Stimulated activated CD4-positive, alpha-beta T cell treated with anti-CD3 and anti-CD28 coated beads, Interleukin-15, amount 100 ng/mL, for 24 hours (primary cell): ENCODE data around the gene DAPK2.
A peak's percentile ranks its signal among the peaks of the same experiment; 100 is the strongest.
"Not testable (repeated sequence)": the region's sequence is repeated elsewhere in the genome, so short reads cannot be mapped to it uniquely, and the experiment has no call there.

ENCODE experiments used
- DNase-seq: peaks from one replicate; pipeline ENCODE4 v3.0.0-alpha.2; 2020

Gene DAPK2

GRCh38 chr15:63970621-63971426 lies 75.5 kb downstream of the DAPK2 start:
- peak; percentile 37 for DNase-seq

GRCh38 chr15:63969652-63970421 lies 76.4 kb downstream of the DAPK2 start:
- DNase-seq = no peak

GRCh38 chr15:63968700-63969099 lies 77.6 kb downstream of the DAPK2 start:
- DNase-seq = no peak

- no peak for DNase-seq
These were observed 78.2 kb downstream of the DAPK2 start for GRCh38 chr15:63968122-63968524.

GRCh38 chr15:63967616-63968015 lies 78.7 kb downstream of the DAPK2 start:
- no peak for DNase-seq

GRCh38 chr15:63962947-63963721 lies 83.2 kb downstream of the DAPK2 start:
- not testable (repeated sequence) for DNase-seq

GRCh38 chr15:63953524-63953923 lies 92.8 kb downstream of the DAPK2 start:
- no peak for DNase-seq

GRCh38 chr15:63950911-63951481 lies 95.3 kb downstream of the DAPK2 start:
- DNase-seq = no peak

GRCh38 chr15:63948971-63949370 lies 97.3 kb downstream of the DAPK2 start:
- DNase-seq = no peak

GRCh38 chr15:63948436-63948835 lies 97.8 kb downstream of the DAPK2 start:
- DNase-seq = no peak

GRCh38 chr15:63947228-63947627 lies 99.1 kb downstream of the DAPK2 start:
- no peak for DNase-seq

GRCh38 chr15:63946524-63947065 lies 99.7 kb downstream of the DAPK2 start:
- DNase-seq = no peak

- no peak for DNase-seq
These were observed 100.4 kb downstream of the DAPK2 start for GRCh38 chr15:63945838-63946298.

- DNase-seq = peak; percentile 82
These were observed 101.1 kb downstream of the DAPK2 start for GRCh38 chr15:63945007-63945788.

GRCh38 chr15:63944681-63944955 lies 101.7 kb downstream of the DAPK2 start:
- DNase-seq = no peak

- DNase-seq = no peak
These were observed 102.2 kb downstream of the DAPK2 start for GRCh38 chr15:63943829-63944680.

GRCh38 chr15:63942486-63943365 lies 103.6 kb downstream of the DAPK2 start:
- DNase-seq = no peak

- DNase-seq = no peak
These were observed 104.4 kb downstream of the DAPK2 start for GRCh38 chr15:63941698-63942465.

- no peak for DNase-seq
These were observed 105.2 kb downstream of the DAPK2 start for GRCh38 chr15:63940966-63941620.
